ENCODE data around the gene RNF157. TPM values are rescaled to one million over a fixed set of nuclear protein-coding genes. Genes with fewer than 3 reads are reported as not detected.
"Not testable (repeated sequence)": the region's sequence is repeated elsewhere in the genome, so short reads cannot be mapped to it uniquely, and the experiment has no call there.

Gene RNF157
- total and polyA plus RNA-seq, 8 donors, result 0.79 to 11.1 (median 8.2) TPM

DNA sequence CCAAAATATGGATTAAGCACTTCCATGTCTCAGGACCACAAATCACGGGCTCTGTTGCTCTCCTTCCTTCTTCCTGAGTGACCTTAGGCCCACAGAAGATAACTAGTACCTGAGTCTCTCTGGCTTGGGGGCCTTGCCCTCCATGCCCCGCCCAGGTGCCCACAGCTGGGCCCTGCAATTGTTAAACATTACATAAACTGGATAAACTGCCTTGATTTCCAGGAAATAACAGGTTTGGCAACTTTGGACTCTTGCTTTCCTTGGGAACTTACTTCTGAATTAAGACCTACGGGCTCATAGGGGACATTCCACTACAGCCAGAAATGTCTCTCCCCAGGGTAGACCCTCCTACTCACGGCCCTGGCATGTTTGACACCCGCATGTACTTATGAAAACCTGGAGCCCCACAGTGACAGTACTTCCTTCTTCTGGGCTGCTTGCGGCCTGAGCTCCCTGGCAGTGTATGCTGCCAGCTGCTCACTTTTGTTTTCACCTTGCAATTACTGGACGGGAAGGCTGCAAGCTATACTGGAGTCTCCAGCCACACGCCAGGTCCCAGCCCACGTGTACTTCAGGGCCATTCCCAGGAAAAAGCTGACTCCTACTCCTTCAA lies 22.5 kb upstream of the RNF157 start:
- TF ChIP-seq CTCF (IDR thresholded peaks at IDR 0.05), result no peak
- peak; percentile 4 for ATAC-seq
- H3K9me3 ChIP-seq, result no peaks in the 10 kb centered on the region
- H3K27ac ChIP-seq, result peak overlapping the region; percentile 81 to 93
- H3K4me1 ChIP-seq, result peaks cover 31 to 69% of the 10 kb centered on the region in 2 donors
- peak in 3 of 4 donors; percentile 65 to 82 (median 82) for DNase-seq
- no peaks in the 10 kb centered on the region for H3K36me3 ChIP-seq
- intact Hi-C loops (cut with DNase I), result no loop called here
- H3K4me3 ChIP-seq, result no peak overlapping the region
- H3K27me3 ChIP-seq, result no peaks in the 10 kb centered on the region

GRCh38 chr17:76261421-76262215 lies 21.3 kb upstream of the RNF157 start:
- no peak overlapping the region for H3K4me3 ChIP-seq
- intact Hi-C loops (cut with DNase I), result no loop called here
- DNase-seq, result peak in 2 of 4 donors; percentile 24 to 30
- H3K27ac ChIP-seq, result peak overlapping the region; percentile 81 to 93
- no peaks in the 10 kb centered on the region for H3K9me3 ChIP-seq
- no peaks in the 10 kb centered on the region for H3K27me3 ChIP-seq
- no peak for ATAC-seq
- H3K4me1 ChIP-seq, result peaks cover 21 to 57% of the 10 kb centered on the region in 2 donors
- H3K36me3 ChIP-seq, result no peaks in the 10 kb centered on the region
- TF ChIP-seq CTCF (IDR thresholded peaks at IDR 0.05), result no peak

DNA sequence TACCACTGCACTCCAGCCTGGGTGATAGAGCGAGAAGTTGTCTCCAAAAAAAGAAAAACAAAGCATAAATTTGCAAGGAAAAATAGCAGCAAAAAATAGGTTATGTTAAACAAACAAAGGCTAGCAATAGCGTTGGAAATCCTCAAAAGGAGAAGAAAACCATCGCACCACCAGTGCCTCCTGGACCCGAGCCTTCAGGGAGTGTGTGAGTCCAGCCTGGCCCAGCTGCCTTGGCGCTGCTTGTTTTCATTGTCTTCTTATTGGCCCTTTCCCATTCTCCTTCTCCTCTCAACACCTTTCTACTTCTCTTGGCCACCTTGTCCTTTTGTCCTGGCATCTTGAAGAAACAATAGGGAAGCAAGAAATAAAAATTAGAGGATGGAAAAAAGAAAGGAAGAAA lies 20.4 kb upstream of the RNF157 start:
- ATAC-seq (no peak), DNase-seq (peak in 1 of 4 donors; percentile 31)
- Histone ChIP-seq H3K4me3 (no peak overlapping the region), H3K4me1 (peaks cover 18 to 54% of the 10 kb centered on the region in 2 donors), H3K27me3 (no peaks in the 10 kb centered on the region), H3K9me3 (no peaks in the 10 kb centered on the region), H3K36me3 (no peaks in the 10 kb centered on the region), H3K27ac (no peak overlapping the region)
- intact Hi-C loops (cut with DNase I), result no loop called here
- TF ChIP-seq CTCF (IDR thresholded peaks at IDR 0.05), result no peak

DNA sequence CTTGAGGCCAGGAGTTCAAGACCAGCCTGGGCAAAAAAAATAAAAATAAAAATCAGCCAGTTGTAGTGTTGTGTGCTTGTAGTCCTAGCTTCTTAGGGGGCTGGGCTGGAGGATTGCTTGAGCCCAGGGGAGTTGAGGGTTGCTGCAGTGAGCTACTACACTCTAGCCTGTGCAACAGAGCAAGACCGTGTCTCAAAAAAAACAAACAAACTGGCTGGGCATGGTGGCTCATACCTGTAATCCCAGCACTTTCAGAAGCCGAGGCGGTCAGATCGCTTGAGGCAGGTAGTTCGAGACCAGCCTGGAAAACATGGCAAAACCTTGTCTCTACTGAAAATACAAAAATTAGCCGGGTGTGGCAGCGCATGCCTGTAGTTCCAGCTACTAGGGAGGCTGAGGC lies 19.9 kb upstream of the RNF157 start:
- Histone ChIP-seq H3K9me3 (no peaks in the 10 kb centered on the region), H3K36me3 (no peaks in the 10 kb centered on the region), H3K27me3 (no peaks in the 10 kb centered on the region), H3K4me1 (peaks cover 18 to 54% of the 10 kb centered on the region in 2 donors), H3K4me3 (no peak overlapping the region), H3K27ac (no peak overlapping the region)
- DNase-seq (peak in 2 of 4 donors; percentile 7 to 11), ATAC-seq (no peak)
- TF ChIP-seq CTCF (IDR thresholded peaks at IDR 0.05), result no peak
- intact Hi-C loops (cut with DNase I), result no loop called here

DNA sequence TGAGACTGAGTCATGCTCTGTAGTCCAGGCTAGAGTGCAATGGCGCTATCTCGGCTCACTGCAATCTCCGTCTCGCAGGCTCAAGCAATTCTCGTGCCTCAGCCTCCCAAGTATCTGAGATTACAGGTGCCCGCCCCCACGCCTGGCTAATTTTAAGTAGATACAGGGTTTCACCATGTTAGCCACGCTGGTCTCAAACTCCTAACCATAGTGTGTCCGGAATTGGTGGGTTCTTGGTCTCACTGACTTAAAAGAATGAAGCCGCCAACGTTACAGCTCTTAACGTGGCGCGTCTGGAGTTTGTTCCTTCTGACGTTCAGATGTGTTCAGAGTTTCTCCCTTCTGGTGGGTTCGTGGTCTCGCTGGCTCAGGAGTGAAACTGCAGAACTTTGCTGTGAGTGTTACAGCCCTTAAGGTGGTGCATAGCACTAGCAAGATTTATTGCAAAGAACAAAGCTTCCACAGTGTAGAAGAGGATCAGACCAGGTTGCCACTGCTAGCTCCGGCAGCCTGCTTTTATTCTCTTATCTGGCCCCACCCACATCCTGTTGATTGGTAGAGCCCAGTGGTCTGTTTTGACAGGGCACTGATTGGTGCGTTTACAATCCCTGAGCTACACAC lies 16.2 kb upstream of the RNF157 start:
- H3K9me3 ChIP-seq; H3K27me3 ChIP-seq; ATAC-seq; intact Hi-C loops (cut with DNase I); H3K27ac ChIP-seq; H3K4me3 ChIP-seq; H3K36me3 ChIP-seq: not testable (repeated sequence)
- H3K4me1 ChIP-seq, result peaks cover 0 to 46% of the 10 kb centered on the region in 2 donors
- peak in 1 of 4 donors; percentile 18 for DNase-seq
